ENCODE results near the gene TUBGCP6.

DNA sequence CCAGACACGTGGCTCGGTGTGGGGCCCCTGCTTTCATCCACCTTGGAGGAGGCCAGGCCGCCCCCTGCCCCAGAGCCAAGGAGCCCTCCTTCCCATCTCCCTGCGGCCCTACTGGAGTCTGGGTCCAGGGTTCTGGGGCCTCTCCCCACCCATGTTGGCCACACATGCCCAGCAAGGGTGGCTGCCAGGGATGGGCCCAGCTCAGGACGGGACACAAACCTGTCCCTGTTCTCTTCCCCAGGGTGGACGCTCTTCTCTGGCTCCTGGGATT lies 69.7 kb downstream of the TUBGCP6 start:
- TF ChIP-seq, protein P1, sequence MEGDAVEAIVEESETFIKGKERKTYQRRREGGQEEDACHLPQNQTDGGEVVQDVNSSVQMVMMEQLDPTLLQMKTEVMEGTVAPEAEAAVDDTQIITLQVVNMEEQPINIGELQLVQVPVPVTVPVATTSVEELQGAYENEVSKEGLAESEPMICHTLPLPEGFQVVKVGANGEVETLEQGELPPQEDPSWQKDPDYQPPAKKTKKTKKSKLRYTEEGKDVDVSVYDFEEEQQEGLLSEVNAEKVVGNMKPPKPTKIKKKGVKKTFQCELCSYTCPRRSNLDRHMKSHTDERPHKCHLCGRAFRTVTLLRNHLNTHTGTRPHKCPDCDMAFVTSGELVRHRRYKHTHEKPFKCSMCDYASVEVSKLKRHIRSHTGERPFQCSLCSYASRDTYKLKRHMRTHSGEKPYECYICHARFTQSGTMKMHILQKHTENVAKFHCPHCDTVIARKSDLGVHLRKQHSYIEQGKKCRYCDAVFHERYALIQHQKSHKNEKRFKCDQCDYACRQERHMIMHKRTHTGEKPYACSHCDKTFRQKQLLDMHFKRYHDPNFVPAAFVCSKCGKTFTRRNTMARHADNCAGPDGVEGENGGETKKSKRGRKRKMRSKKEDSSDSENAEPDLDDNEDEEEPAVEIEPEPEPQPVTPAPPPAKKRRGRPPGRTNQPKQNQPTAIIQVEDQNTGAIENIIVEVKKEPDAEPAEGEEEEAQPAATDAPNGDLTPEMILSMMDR (IDR thresholded peaks at IDR 0.05): no peak
- TF ChIP-seq POLR2A (IDR thresholded peaks at IDR 0.05): no peak

Data from transverse colon (tissue), 3 donors.